ENCODE data around the gene MRPL33.

GRCh38 chr2:27776696-27777095, 5.2 kb downstream of the MRPL33 start:
- no peak for TF ChIP-seq CTCF (IDR thresholded peaks at IDR 0.05)
- TF ChIP-seq POLR2A (IDR thresholded peaks at IDR 0.05) = no peak
